Peyer's patch (tissue), 4 donors: ENCODE measurements around the gene AUTS2. TPM values are rescaled to one million over a fixed set of nuclear protein-coding genes. Genes with fewer than 3 reads are reported as not detected.

Experiments
- DNase-seq, 3 donors: peaks; one replicate each; pipeline ENCODE4 v3.0.0-alpha.2; 2017 to 2019
- H3K27ac ChIP-seq, 4 donors: fragments of 200-600 bp; sonication (generic); one replicate each; pipeline ENCODE4 v1.5.1; 2016 to 2019
- H3K27me3 ChIP-seq, 2 donors: fragments of 200-600 bp; sonication (generic); one replicate each; pipeline ENCODE4 v1.5.1; 2019
- H3K36me3 ChIP-seq, 3 donors: fragments of 200-600 bp; sonication (generic); one replicate each; pipeline ENCODE4 v1.5.1; 2016 to 2019
- H3K4me1 ChIP-seq, 4 donors: fragments of 200-600 bp; sonication (generic); one replicate each; pipeline ENCODE4 v1.5.1; 2016 to 2019
- H3K4me3 ChIP-seq, 4 donors: fragments of 200-600 bp; sonication (generic); 1 replicate in 3 of 4; 2 replicates in 1 of 4; pipeline ENCODE4 v1.5.1; 2016 to 2019; ENCODE audit warnings: mild to moderate bottlenecking in 1 of 4
- H3K9me3 ChIP-seq, 4 donors: fragments of 200-600 bp; sonication (generic); one replicate each; pipeline ENCODE4 v1.5.1; 2016 to 2019; ENCODE audit warnings: mild to moderate bottlenecking in 1 of 4
- POLR2A ChIP-seq, 2 donors: fragments of 450-650 bp; IDR thresholded peaks; one replicate each; pipeline ENCODE4 v1.5.1; 2017; ENCODE audit warnings: antibody characterized with exemption in 2 of 2, mild to moderate bottlenecking in 2 of 2, moderate library complexity in 2 of 2
- total RNA-seq, 4 donors: library from RNA; depleted of rRNA; stranded (reverse); fragments of >200 nt; gene quantifications; one replicate each; pipeline ENCODE4 v1.1.0, GENCODE V29; 2016
- TF ChIP-seq, protein P1 (sequence below), 6 experiments: fragments of 450-650 bp in 4 of 6; fragments of 200-600 bp in 2 of 6; sonication (generic) in 1 of 6; IDR thresholded peaks; one replicate each; pipeline ENCODE4 v1.5.1; 2017 to 2019; ENCODE audit warnings: antibody characterized with exemption in 6 of 6, mild to moderate bottlenecking in 3 of 6, moderate library complexity in 1 of 6

Gene AUTS2
- total RNA-seq, 4 donors from 2014 or later, result 55.9 to 90.0 (median 72.6) TPM

DNA sequence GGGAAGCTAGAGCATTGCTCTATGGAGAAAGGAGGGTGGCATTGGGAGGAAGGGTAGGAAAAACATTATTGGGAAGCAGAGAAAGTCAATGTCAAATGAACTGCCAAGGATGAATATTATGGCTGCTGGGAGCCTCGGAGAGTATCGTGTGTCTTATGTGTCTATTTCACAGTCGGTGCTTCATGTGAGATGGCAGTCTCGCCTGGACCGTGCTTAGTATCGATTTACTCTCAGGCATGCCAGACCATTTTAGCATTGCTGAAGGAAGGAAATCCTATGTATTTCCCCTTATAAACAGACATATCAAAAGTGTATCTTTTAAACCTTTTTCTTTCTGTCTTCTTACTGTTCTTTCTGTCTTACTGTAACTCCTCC, 612.6 kb downstream of the AUTS2 start:
- Histone ChIP-seq H3K4me3 (no peak overlapping the region), H3K27ac (no peak overlapping the region), H3K36me3 (no peaks in the 10 kb centered on the region), H3K4me1 (no peaks in the 10 kb centered on the region), H3K27me3 (no peaks in the 10 kb centered on the region), H3K9me3 (no peaks in the 10 kb centered on the region)
- no peak for DNase-seq
- TF ChIP-seq POLR2A (IDR thresholded peaks at IDR 0.05), result no peak

DNA sequence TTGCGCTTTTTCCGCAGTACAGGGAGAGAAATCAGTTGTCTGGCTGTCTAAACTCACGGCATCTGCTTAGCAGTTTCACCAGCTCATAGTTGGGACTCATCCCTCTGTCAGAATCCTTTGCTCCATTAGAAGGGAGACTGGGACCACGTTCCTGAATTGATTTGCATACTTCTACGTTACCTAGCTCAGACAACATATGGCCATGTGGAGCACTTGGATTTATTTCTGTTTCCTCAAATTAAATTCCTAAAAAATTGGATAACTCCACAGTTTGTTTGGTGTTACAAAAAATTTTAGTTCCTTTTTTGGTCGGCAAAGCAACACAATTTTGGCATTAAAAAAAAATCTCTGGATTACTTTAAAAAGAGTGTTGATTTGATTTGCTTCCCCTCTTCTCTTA, 614.0 kb downstream of the AUTS2 start:
- TF ChIP-seq POLR2A (IDR thresholded peaks at IDR 0.05), result no peak
- TF ChIP-seq, protein P1, sequence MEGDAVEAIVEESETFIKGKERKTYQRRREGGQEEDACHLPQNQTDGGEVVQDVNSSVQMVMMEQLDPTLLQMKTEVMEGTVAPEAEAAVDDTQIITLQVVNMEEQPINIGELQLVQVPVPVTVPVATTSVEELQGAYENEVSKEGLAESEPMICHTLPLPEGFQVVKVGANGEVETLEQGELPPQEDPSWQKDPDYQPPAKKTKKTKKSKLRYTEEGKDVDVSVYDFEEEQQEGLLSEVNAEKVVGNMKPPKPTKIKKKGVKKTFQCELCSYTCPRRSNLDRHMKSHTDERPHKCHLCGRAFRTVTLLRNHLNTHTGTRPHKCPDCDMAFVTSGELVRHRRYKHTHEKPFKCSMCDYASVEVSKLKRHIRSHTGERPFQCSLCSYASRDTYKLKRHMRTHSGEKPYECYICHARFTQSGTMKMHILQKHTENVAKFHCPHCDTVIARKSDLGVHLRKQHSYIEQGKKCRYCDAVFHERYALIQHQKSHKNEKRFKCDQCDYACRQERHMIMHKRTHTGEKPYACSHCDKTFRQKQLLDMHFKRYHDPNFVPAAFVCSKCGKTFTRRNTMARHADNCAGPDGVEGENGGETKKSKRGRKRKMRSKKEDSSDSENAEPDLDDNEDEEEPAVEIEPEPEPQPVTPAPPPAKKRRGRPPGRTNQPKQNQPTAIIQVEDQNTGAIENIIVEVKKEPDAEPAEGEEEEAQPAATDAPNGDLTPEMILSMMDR (IDR thresholded peaks at IDR 0.05), result no peak
- DNase-seq, result no peak
- H3K4me3 ChIP-seq, result no peak overlapping the region
- no peaks in the 10 kb centered on the region for H3K36me3 ChIP-seq
- H3K9me3 ChIP-seq, result no peaks in the 10 kb centered on the region
- H3K27ac ChIP-seq, result no peak overlapping the region
- no peaks in the 10 kb centered on the region for H3K27me3 ChIP-seq
- H3K4me1 ChIP-seq, result no peaks in the 10 kb centered on the region

DNA sequence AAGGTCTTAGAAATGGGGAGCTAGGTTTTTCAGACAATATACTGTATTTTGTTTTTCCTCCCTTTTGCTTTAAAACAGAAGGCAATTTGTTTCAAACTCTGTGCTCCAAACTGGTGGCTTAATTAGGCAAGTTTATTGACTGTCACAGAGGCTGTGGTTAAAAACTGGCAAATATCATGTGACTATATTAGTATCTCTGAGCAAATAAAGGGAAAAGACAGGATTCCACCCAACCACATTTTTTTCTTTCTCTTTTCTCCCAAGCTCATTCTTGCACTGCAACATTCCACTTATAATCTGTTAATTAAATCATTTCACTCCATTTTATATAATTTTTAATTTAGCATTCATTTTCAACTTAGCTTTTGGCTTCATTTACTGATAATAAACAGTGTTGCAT, 615.8 kb downstream of the AUTS2 start:
- Histone ChIP-seq H3K27me3 (no peaks in the 10 kb centered on the region), H3K27ac (no peak overlapping the region), H3K9me3 (no peaks in the 10 kb centered on the region), H3K4me3 (no peak overlapping the region), H3K4me1 (no peaks in the 10 kb centered on the region), H3K36me3 (no peaks in the 10 kb centered on the region)
- TF ChIP-seq, protein P1 (IDR thresholded peaks at IDR 0.05), result no peak
- no peak for DNase-seq

DNA sequence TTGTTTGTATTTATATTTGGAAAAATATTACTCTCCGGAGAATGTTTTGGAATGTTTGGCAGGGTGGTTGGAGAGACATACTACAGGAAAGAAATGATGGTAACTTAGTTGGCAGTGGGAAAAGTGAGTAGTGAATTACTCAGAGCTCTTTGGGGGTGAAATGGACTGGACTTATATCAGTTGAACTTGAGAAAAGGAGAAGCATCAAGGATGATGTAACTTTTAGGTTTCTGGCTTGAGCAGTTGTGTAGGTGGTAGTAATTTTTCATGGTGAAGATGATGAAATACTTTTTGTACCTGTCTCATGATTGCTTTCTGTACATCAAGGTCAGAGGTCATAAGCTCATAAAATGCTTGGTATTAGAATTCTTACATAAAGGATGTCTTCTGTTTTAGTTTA, 617.2 kb downstream of the AUTS2 start:
- no peak for DNase-seq
- Histone ChIP-seq H3K9me3 (no peaks in the 10 kb centered on the region), H3K4me1 (no peaks in the 10 kb centered on the region), H3K36me3 (no peaks in the 10 kb centered on the region), H3K27me3 (no peaks in the 10 kb centered on the region), H3K4me3 (no peak overlapping the region), H3K27ac (no peak overlapping the region)
- TF ChIP-seq, protein P1 (IDR thresholded peaks at IDR 0.05), result no peak
- no peak for TF ChIP-seq POLR2A (IDR thresholded peaks at IDR 0.05)

DNA sequence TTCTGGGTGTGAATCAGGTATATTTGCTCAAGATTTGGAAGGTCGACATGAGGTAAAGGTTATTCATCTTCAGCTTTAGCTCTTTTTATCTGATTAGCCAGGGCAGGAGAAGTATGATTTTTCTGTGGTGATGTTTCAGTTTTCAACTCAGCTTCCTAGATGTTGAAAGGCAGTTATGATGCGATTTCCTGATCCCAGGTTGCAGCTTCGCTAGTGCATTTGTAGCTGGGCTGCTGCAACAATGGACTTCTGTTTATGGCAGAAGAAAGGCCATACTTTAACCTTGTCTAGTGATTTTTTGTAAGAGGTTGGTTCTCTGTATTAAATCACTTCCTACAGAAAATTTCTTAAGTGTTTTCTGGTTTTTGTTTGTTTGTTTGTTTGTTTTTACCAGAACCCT, 619.3 kb downstream of the AUTS2 start:
- no peak for DNase-seq
- TF ChIP-seq POLR2A (IDR thresholded peaks at IDR 0.05), result no peak
- TF ChIP-seq, protein P1 (IDR thresholded peaks at IDR 0.05), result no peak
- H3K27me3 ChIP-seq, result no peaks in the 10 kb centered on the region
- no peaks in the 10 kb centered on the region for H3K9me3 ChIP-seq
- H3K4me1 ChIP-seq, result no peaks in the 10 kb centered on the region
- no peak overlapping the region for H3K4me3 ChIP-seq
- H3K27ac ChIP-seq, result no peak overlapping the region
- no peaks in the 10 kb centered on the region for H3K36me3 ChIP-seq

DNA sequence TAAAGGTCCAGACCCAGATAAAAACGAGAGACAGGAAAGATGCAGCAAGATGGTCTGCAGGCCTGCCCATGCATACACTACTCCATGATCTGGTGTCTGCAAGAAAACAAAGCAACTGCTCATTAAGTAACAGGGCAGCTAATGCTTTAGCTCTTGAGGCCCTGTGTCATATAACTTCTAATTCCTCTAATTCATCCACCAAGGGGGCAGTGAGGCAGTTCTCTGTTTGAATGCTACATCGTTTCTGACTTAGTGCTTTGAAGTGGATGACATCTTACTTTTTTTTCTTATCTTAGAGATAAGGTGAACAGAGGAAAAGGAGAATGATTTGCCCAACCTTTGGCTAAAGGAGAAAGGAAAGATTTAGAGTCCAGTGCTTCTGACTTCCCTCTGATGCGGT, 619.7 kb downstream of the AUTS2 start:
- Histone ChIP-seq H3K36me3 (no peaks in the 10 kb centered on the region), H3K9me3 (no peaks in the 10 kb centered on the region), H3K4me1 (no peaks in the 10 kb centered on the region), H3K4me3 (no peak overlapping the region), H3K27me3 (no peaks in the 10 kb centered on the region), H3K27ac (no peak overlapping the region)
- no peak for DNase-seq
- TF ChIP-seq, protein P1 (IDR thresholded peaks at IDR 0.05), result no peak
- TF ChIP-seq POLR2A (IDR thresholded peaks at IDR 0.05), result no peak
